GM20000 (cell line): ENCODE measurements around the gene MUC12.

Experiments used
- DNase-seq: peaks from one replicate; pipeline ENCODE4 v3.0.0; 2012; ENCODE audit warnings: low spot score
- TF ChIP-seq, protein P1 (sequence below): IDR thresholded peaks from 2 replicates; pipeline ENCODE4 v1.5.1; 2012; ENCODE audit warnings: mild to moderate bottlenecking, control low read depth; ENCODE audit errors: extremely low read depth, missing control alignments

The MUC12 gene

DNA sequence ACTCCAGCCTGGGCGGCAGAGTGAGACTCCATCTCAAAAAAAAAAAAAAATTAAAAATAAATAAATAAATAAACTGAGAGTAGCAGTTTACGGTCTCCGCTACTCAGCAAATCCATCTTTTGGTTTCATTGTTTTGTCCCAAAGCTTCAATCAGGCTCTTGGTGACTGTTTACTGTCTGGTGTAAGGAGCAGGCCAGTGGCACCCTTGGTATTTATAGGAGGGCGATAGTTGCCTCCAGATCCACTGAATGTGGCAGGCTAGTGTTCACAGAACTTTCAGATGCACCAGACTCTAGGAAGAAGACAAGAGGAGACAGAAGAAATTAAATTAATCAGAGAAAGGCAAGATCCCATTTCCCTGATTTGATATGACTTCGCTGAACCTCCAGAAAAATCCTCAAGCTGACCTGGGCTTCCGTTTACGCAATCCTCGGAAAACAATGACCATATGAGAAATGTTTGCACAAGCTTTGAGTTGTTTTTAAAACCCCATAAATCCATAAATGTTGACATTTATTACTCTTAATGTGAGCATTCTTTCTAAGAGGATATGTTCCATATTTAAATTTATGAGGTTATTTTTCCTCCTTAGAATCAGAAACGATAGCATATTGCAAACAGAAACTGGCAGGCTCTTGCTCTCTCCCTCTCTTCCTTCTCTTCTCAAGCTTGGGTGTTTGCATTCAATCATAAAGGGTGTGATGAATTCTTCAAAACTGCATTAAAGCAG is 27.2 kb upstream of the MUC12 start:
- DNase-seq = no peak
- TF ChIP-seq, protein P1, sequence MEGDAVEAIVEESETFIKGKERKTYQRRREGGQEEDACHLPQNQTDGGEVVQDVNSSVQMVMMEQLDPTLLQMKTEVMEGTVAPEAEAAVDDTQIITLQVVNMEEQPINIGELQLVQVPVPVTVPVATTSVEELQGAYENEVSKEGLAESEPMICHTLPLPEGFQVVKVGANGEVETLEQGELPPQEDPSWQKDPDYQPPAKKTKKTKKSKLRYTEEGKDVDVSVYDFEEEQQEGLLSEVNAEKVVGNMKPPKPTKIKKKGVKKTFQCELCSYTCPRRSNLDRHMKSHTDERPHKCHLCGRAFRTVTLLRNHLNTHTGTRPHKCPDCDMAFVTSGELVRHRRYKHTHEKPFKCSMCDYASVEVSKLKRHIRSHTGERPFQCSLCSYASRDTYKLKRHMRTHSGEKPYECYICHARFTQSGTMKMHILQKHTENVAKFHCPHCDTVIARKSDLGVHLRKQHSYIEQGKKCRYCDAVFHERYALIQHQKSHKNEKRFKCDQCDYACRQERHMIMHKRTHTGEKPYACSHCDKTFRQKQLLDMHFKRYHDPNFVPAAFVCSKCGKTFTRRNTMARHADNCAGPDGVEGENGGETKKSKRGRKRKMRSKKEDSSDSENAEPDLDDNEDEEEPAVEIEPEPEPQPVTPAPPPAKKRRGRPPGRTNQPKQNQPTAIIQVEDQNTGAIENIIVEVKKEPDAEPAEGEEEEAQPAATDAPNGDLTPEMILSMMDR = no peak

DNA sequence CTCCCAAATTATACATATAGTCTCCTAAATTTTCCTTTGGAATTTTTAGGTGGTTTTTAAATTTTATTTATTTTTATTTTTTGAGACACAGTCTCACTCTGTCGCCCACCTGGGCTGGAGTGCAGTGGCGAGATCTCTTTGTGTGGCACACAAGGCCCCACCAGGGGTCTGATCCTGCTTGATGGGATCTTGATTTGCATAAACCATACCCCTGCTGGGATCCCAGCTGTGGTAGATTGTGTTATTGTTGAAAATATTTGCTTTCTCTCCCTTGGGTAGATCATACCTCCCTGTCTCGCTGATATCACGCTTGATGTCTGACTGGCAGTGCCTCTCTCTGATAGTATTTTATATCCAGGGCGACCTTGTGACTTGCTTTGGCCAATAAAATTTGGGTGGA is 25.7 kb upstream of the MUC12 start:
- DNase-seq = no peak
- TF ChIP-seq, protein P1 = no peak

DNA sequence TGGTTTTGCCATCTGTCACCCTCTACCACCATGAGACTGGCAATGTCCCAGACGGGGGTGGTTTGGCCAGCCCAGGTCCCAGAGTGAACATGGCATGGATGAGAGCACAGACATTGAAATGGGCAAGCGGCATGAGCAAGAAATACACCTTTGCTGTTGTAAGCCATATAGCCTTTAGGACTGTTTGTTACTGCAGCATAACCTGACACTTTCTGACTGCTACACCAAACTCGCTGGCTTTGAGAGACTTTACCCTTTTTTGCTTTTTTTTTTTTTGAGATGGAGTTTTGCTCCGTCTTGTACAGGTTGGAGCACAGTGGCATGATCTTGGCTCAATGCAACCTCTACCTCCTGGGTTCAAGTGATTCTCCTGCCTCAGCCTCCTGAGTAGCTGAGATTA is 25.2 kb upstream of the MUC12 start:
- DNase-seq = no peak
- TF ChIP-seq, protein P1 = no peak

DNA sequence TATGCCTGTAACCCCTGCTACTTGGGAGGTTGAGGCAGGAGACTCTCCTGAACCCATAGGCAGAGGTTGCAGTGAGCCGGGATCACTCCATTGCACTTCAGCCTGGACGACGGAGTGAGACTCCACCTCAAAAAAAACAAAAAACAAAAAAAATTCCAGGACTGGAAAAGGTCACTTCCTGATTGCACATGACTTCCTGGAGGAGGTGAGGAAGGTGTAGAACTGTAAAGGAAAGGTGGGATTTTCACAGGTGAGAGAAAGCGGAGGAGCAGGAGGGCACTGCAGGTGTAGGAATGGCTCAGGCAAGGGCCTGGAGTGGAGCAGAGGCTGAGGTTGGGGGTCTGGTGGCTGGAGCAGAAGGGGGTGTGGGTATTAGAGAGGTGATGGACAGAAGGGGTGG is 23.3 kb upstream of the MUC12 start:
- no peak for DNase-seq
- TF ChIP-seq, protein P1 = no peak

DNA sequence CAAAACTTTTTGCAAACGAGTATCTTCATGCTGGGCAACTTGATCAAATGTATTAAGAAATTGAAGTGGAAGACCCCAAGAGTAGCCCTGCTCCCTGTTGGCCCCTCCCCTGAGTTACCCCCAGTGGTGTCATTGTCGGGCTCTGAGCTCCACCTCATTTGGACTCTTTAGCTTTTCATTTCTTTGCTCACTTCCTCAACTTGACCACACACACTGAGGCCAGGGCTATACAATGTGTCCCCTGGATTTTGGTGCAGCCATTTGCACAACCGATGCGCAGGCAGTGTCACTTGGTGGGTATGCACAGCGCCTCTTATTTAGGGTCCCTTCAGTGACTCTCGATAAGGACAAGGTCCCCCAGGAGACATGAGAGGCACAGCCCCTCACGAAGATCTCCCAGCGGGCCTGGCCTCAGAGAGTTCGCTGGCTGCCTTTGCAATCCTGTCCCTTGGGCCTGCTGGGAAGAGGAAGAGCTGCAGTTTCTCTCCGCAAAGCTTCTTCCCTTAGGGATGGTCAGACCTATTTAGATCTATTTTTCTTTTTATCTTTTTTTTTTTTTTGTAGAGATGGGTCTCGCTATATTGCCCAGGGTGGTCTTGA is 22.5 kb upstream of the MUC12 start:
- no peak for DNase-seq
- TF ChIP-seq, protein P1 = no peak

DNA sequence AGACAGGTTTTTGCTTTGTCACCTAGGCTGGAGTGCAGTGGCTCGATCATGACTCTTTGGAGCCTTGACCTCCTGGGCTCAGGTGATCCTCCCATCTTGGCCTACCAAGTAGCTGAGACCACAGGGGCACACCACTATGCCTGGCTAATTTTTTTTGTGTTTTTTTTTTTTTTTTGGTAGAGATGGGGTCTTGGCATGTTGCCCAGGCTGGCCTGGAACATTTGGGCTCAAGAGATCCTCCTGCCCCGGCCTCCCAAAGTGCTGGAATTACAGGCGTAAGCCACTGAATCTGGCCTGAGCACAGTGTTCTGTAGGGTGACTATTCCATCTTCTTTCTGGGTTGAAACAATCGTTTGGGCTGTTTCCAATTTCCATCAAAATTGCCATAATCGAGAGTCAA is 21.6 kb upstream of the MUC12 start:
- TF ChIP-seq, protein P1 = no peak
- DNase-seq = no peak

DNA sequence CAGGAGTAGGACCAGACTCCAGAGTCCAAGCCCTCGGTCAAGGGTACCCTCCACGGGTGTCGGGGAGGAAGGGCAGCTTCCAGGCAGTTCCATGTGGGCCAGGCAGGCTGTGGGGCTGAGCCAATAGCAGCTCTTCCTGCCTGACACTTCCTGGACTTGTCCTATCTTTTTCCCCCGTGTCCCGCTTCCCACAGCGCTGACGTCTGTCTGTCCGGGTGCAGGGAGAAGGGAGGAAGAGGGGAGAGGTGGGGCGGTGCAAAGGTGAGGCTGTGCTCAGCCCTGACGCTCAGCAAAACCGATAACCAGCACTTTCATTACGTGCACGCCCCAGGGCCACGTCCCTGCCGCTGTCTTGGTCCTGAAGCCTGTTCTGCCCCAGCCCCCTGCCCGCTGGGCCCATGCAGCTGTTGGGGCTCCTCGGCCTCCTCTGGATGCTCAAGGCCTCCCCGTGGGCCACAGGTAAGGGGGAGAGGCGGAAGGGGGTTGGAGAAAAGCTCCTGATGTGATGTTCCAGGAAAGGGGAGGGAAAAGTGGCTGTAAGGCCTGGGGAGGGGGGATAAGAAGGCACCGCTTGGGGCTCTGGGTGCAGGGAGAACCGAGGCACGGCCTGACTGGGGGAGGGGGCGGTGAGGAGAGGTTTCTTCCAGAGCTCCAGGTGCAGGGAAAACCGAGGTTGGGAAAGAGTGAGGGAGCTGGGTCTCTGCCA is 20.0 kb upstream of the MUC12 start, which contains the start of gene MUC3A:
Gene MUC3A (plus strand): TSS at position 308 of the 706 bp plus-strand sequence. CDS start 91 bp downstream, at position 399.
- no peak for DNase-seq
- TF ChIP-seq, protein P1 = no peak
